Measurements from ENCODE around the gene MKI67. TPM values are rescaled to one million over a fixed set of nuclear protein-coding genes. Genes with fewer than 3 reads are reported as not detected.

Gene MKI67
- total RNA-seq, 4 donors from 2014 or later: 2.4 to 9.1 (median 4.2) TPM

DNA sequence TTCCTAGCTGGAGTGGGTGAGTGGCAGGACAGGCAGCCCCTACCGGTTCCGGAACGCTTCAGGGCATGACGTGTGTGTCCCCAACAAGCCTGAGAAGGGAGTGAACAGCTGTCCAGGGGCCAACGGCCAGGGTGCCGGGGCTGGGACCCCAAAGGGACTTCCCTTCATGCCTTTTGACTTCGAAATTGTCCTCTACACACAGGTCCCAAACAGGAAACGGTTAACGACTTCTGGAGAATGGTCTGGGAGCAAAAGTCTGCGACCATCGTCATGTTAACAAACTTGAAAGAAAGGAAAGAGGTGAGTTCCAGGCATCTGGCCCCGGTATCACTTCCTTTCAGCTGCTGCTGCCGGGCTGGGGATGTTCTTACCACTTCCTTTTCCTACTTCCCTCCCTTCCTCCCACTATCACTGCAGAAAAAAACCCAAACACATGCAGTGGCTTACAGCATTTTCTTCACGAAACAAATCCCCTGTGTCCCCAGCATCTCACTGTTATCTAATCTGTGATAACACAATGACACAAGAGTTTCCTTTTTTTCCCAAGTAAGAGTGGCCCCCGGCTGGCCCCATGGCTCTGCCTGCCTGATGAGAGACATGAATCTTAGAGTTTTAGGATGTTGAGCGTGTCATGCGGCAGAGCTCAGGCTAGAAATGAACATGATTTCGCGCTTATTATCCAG, 63.2 kb downstream of the MKI67 start:
- H3K4me3 ChIP-seq (ENCODE audit: low read depth, poor library complexity, severe bottlenecking): no peak overlapping the region

DNA sequence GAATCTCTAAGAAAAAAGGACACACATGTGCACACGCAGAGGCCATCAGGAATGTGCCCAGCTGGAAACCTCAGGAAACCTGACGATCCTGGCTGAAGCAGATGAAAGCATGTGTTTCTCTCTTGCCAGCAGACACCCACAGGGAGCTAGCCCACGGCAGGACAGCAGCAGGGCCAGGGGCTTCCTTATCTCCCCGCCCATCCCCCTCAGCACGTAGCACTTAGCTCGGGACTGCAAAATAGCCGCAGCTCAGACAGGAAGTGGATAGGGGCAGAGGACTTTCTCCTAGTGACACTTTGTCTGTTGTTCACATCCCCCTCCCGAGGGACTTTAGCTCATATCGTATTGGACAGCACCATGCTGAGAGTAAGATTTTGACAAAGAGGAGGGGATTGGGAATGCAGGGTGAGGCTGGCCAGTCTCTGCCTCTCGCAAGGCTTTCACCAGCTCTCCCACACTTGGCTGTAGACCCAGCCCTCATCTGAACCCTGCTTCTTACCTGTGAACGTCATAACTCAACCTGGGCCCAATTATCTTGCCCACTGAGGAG, 63.8 kb downstream of the MKI67 start:
- no peak for TF ChIP-seq POLR2A (IDR thresholded peaks at IDR 0.05)
- intact Hi-C loops (cut with DNase I; ENCODE audit: low total_unique reads): loop anchor here (10.0 kb wide), 1 partner anchor 158 kb away; the partner anchor contains the start of gene PTPRE
- no peak overlapping the region for H3K4me3 ChIP-seq (ENCODE audit: low read depth, poor library complexity, severe bottlenecking)
- 68 to 81% methylated on average over 10 to 11 of the region's 11 CpGs for WGBS, 2 donors
- no peak for DNase-seq (ENCODE audit: low spot score in 2 of 2)

More for the DNA sequence above, 63.2 kb downstream of the MKI67 start:
- no peak for DNase-seq (ENCODE audit: low spot score in 2 of 2)
- WGBS, 2 donors: 65 to 68% methylated on average over 19 of the region's 19 CpGs
- intact Hi-C loops (cut with DNase I; ENCODE audit: low total_unique reads): loop anchor here (10.0 kb wide), 1 partner anchor 158 kb away; the partner anchor contains the start of gene PTPRE
- TF ChIP-seq POLR2A (IDR thresholded peaks at IDR 0.05): no peak
- TF ChIP-seq, protein P1, sequence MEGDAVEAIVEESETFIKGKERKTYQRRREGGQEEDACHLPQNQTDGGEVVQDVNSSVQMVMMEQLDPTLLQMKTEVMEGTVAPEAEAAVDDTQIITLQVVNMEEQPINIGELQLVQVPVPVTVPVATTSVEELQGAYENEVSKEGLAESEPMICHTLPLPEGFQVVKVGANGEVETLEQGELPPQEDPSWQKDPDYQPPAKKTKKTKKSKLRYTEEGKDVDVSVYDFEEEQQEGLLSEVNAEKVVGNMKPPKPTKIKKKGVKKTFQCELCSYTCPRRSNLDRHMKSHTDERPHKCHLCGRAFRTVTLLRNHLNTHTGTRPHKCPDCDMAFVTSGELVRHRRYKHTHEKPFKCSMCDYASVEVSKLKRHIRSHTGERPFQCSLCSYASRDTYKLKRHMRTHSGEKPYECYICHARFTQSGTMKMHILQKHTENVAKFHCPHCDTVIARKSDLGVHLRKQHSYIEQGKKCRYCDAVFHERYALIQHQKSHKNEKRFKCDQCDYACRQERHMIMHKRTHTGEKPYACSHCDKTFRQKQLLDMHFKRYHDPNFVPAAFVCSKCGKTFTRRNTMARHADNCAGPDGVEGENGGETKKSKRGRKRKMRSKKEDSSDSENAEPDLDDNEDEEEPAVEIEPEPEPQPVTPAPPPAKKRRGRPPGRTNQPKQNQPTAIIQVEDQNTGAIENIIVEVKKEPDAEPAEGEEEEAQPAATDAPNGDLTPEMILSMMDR (IDR thresholded peaks at IDR 0.05): no peak

DNA sequence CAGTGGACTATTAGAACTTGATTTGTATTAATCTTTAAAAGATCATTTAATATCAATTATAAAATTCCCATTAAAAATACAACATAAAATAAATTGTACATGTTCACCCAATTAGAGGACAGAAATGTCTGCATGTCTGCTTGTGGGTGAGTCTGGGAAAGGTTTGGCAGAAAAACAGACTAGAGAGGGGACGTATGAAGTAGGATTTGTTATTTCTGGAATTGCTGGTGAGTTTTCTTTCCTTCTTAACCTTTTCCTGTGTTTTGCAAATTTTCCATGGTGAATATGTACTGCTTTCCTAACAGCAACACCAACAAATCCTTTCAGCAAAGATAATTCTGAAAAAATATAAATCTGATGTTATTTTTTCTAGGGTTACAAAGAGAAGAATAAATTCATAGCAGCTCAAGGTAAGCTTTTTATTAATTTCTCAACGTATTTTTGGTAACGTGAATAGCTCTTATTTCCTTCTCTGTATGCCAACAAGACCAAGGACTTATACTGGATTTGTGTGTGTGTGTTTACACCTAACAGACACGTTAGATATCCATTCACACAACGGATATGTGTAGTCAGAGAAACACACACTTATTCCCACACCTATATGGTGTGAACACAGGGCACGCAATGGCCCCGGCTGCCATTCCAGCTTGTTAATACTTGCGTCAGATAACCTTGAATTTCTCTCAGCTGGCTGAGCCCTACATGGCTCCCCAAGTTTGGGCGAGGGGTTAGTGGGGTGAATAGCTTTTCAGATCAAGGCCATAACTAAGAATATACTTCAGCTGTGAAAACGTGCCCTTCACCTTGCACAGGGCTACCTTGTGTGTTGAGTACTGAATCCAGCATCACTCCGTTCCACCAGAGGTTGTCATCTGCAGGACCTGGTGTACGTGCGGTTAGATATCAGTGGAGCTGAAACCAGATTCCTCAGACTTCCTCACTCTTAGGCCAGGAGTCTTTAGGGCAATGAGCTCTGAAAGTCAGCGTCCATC, 64.6 kb downstream of the MKI67 start:
- no peak overlapping the region for H3K4me3 ChIP-seq (ENCODE audit: low read depth, poor library complexity, severe bottlenecking)
- 80 to 84% methylated on average over 14 of the region's 14 CpGs for WGBS, 2 donors
- intact Hi-C loops (cut with DNase I; ENCODE audit: low total_unique reads): loop anchor here (10.0 kb wide), 1 partner anchor 157 kb away; the partner anchor contains the start of gene PTPRE
- no peak for DNase-seq (ENCODE audit: low spot score in 2 of 2)
- TF ChIP-seq POLR2A (IDR thresholded peaks at IDR 0.05): no peak
- TF ChIP-seq, protein P1 (IDR thresholded peaks at IDR 0.05): no peak

DNA sequence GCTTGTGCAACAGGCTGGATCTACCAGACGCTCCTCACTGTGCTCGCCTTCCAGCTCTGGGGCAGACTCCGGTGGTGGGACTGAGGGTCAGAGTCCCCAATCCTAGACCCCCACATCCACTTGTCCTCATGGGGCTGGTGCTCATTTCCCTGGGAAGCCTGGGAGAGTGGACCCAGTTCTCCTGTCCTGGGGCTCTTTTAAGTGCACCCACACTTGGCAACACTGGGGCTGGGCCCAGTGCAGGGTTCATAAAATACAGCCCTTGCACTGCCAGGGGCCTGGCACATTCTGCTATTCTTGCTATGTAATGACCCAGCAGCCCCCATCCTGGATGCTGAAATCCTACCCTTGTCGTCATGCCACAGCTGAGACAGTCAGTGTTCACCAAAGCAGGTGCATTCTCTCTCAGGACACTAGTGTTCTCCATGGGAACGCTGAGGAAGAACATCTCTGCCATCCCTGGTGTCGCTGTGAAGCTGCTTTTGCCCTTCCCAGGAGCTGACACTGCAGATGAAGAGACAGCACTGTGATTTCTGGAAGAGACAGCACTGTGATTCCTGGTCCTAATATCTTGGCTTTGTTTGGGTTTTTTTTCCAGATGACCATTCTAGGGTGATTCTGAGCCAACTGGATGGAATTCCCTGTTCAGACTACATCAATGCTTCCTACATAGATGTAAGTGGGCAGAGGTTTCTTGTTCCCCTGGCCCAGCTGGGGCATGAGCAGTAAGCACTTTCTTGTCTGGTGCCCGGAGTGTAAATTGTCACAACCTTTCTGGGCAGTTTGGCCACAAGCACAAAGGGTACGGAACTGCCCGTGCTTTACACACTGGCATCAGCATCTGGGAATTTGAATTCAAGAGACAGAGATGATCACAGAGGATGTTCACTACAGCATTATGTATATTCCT, 65.6 kb downstream of the MKI67 start:
- H3K4me3 ChIP-seq (ENCODE audit: low read depth, poor library complexity, severe bottlenecking): no peak overlapping the region
- intact Hi-C loops (cut with DNase I; ENCODE audit: low total_unique reads): loop anchor here (10.0 kb wide), 1 partner anchor 156 kb away; the partner anchor contains the start of gene PTPRE
- WGBS, 2 donors: 93 to 94% methylated on average over 9 of the region's 9 CpGs
- TF ChIP-seq POLR2A (IDR thresholded peaks at IDR 0.05): no peak
- TF ChIP-seq, protein P1 (IDR thresholded peaks at IDR 0.05): no peak
- no peak for DNase-seq (ENCODE audit: low spot score in 2 of 2)

DNA sequence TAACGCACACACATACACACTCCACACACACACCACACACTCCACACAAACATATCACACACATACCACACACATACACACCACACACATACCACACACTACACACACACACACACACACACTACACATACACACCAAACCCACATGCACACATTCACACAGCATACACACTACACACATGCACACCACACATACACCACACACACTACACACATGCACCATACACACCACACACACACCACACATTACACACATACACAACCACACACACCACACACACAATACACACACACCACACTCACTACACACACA, 66.3 kb downstream of the MKI67 start:
- H3K4me3 ChIP-seq (ENCODE audit: low read depth, poor library complexity, severe bottlenecking): no peak overlapping the region
- intact Hi-C loops (cut with DNase I; ENCODE audit: low total_unique reads): loop anchor here (10.0 kb wide), 1 partner anchor 155 kb away; the partner anchor contains the start of gene PTPRE
- DNase-seq (ENCODE audit: low spot score in 2 of 2): no peak
- no peak for TF ChIP-seq POLR2A (IDR thresholded peaks at IDR 0.05)
- TF ChIP-seq, protein P1 (IDR thresholded peaks at IDR 0.05): peak in 1 of 3 donors; percentile 28
- 94 to 96% methylated on average over 1 of the region's 1 CpG for WGBS, 2 donors

Data from lower leg skin (tissue), 4 donors.